ENCODE data around the gene TMEM200B.

DNA sequence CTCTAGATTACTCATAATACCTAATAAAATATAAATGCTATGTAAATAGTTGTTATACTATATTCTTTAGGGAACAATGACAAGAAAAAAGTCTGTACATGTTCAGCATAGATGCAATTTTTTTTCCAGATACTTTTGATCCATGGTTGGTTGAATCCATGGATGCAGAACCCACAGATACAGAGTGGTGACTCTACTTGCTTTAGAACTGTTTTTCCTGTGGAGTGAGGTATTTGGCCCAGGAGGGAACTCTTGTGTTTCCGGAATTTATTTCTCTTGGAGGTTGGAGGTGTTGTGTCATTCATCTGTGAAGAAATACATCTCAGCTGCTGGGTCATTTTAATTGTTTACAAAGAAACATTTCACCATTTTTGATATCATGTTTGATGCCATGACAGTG lies 28.7 kb downstream of the TMEM200B start:
- TF ChIP-seq, protein P1, sequence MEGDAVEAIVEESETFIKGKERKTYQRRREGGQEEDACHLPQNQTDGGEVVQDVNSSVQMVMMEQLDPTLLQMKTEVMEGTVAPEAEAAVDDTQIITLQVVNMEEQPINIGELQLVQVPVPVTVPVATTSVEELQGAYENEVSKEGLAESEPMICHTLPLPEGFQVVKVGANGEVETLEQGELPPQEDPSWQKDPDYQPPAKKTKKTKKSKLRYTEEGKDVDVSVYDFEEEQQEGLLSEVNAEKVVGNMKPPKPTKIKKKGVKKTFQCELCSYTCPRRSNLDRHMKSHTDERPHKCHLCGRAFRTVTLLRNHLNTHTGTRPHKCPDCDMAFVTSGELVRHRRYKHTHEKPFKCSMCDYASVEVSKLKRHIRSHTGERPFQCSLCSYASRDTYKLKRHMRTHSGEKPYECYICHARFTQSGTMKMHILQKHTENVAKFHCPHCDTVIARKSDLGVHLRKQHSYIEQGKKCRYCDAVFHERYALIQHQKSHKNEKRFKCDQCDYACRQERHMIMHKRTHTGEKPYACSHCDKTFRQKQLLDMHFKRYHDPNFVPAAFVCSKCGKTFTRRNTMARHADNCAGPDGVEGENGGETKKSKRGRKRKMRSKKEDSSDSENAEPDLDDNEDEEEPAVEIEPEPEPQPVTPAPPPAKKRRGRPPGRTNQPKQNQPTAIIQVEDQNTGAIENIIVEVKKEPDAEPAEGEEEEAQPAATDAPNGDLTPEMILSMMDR (IDR thresholded peaks at IDR 0.05) = no peak
- no peak for TF ChIP-seq POLR2A (IDR thresholded peaks at IDR 0.05)

All from testis (tissue), 2 donors.